HEK293 (cell line): ENCODE results near the gene ACOT9.

Source experiments
- EGR2 ChIP-seq: fragments of 450-650 bp; formaldehyde crosslinking; IDR thresholded peaks from 2 replicates; pipeline ENCODE4 v1.5.1; 2016; ENCODE audit warnings: low read depth, missing biosample characterization, missing genetic modification characterization
- GFI1B ChIP-seq: fragments of 450-650 bp; formaldehyde crosslinking; IDR thresholded peaks from 2 replicates; pipeline ENCODE4 v1.5.1; 2016; ENCODE audit warnings: missing biosample characterization, missing genetic modification characterization
- GLIS2 ChIP-seq: fragments of 450-650 bp; formaldehyde crosslinking; IDR thresholded peaks from 2 replicates; pipeline ENCODE4 v1.5.1; 2016; ENCODE audit warnings: missing biosample characterization, missing genetic modification characterization
- MYNN ChIP-seq: fragments of 450-650 bp; formaldehyde crosslinking; IDR thresholded peaks from 2 replicates; pipeline ENCODE4 v1.5.1; 2016; ENCODE audit warnings: missing biosample characterization, missing genetic modification characterization, borderline replicate concordance
- OSR2 ChIP-seq: fragments of 450-650 bp; formaldehyde crosslinking; IDR thresholded peaks from 2 replicates; pipeline ENCODE4 v1.5.1; 2016; ENCODE audit warnings: missing biosample characterization, missing genetic modification characterization
- SETDB1 ChIP-seq: IDR thresholded peaks from one replicate; pipeline ENCODE4 v1.6.1; 2017; ENCODE audit warnings: mild to moderate bottlenecking, low read length, moderate library complexity, mixed read lengths; ENCODE audit not compliant: insufficient read length
- TCF7L2 ChIP-seq: IDR thresholded peaks from 2 replicates; pipeline ENCODE4 v1.6.1; 2011; ENCODE audit warnings: low read depth, mild to moderate bottlenecking, inconsistent platforms, low read length, moderate library complexity, borderline replicate concordance
- ZFHX2 ChIP-seq: fragments of 450-650 bp; formaldehyde crosslinking; conservative IDR thresholded peaks from 2 replicates; pipeline ENCODE4 v1.5.1; 2016; ENCODE audit warnings: missing biosample characterization, missing genetic modification characterization
- ZFP3 ChIP-seq: fragments of 450-650 bp; formaldehyde crosslinking; IDR thresholded peaks from 2 replicates; pipeline ENCODE4 v1.5.1; 2016; ENCODE audit warnings: low read depth, missing biosample characterization, missing genetic modification characterization
- ZFP41 ChIP-seq: fragments of 450-650 bp; formaldehyde crosslinking; IDR thresholded peaks from 2 replicates; pipeline ENCODE4 v1.5.1; 2016; ENCODE audit warnings: missing biosample characterization, missing genetic modification characterization, borderline replicate concordance
- ZNF140 ChIP-seq: fragments of 450-650 bp; formaldehyde crosslinking; IDR thresholded peaks from 2 replicates; pipeline ENCODE4 v1.5.1; 2016; ENCODE audit warnings: missing biosample characterization, missing genetic modification characterization
- ZNF155 ChIP-seq: fragments of 450-650 bp; formaldehyde crosslinking; IDR thresholded peaks from 2 replicates; pipeline ENCODE4 v1.5.1; 2016; ENCODE audit warnings: missing biosample characterization, missing genetic modification characterization
- ZNF157 ChIP-seq: fragments of 450-650 bp; formaldehyde crosslinking; IDR thresholded peaks from 2 replicates; pipeline ENCODE4 v1.5.1; 2016; ENCODE audit warnings: missing biosample characterization, missing genetic modification characterization
- ZNF19 ChIP-seq: fragments of 450-650 bp; formaldehyde crosslinking; IDR thresholded peaks from 2 replicates; pipeline ENCODE4; 2016; ENCODE audit warnings: missing biosample characterization, missing genetic modification characterization, low read depth
- ZNF248 ChIP-seq: fragments of 450-650 bp; formaldehyde crosslinking; IDR thresholded peaks from 2 replicates; pipeline ENCODE4 v1.5.1; 2017; ENCODE audit warnings: missing biosample characterization, missing genetic modification characterization
- ZNF292 ChIP-seq: fragments of 450-650 bp; formaldehyde crosslinking; IDR thresholded peaks from 2 replicates; pipeline ENCODE4 v1.5.1; 2016; ENCODE audit warnings: low read depth, missing biosample characterization, missing genetic modification characterization, borderline replicate concordance
- ZNF350 ChIP-seq: fragments of 450-650 bp; formaldehyde crosslinking; IDR thresholded peaks from 2 replicates; pipeline ENCODE4 v1.5.0; 2017; ENCODE audit warnings: missing biosample characterization, mild to moderate bottlenecking, missing genetic modification characterization
- ZNF548 ChIP-seq: fragments of 450-650 bp; formaldehyde crosslinking; IDR thresholded peaks from 2 replicates; pipeline ENCODE4 v1.5.1; 2016; ENCODE audit warnings: missing biosample characterization, missing genetic modification characterization
- ZNF560 ChIP-seq: fragments of 450-650 bp; formaldehyde crosslinking; IDR thresholded peaks from 2 replicates; pipeline ENCODE4 v1.5.1; 2017; ENCODE audit warnings: missing biosample characterization, missing genetic modification characterization, borderline replicate concordance
- ZNF624 ChIP-seq: fragments of 450-650 bp; formaldehyde crosslinking; IDR thresholded peaks from 2 replicates; pipeline ENCODE4 v1.5.1; 2017; ENCODE audit warnings: missing biosample characterization, missing genetic modification characterization
- ZNF776 ChIP-seq: fragments of 450-650 bp; formaldehyde crosslinking; IDR thresholded peaks from 2 replicates; pipeline ENCODE4 v1.5.0; 2017; ENCODE audit warnings: missing biosample characterization, missing genetic modification characterization, borderline replicate concordance
- ZNF777 ChIP-seq: fragments of 450-650 bp; formaldehyde crosslinking; IDR thresholded peaks from 2 replicates; pipeline ENCODE4 v1.5.1; 2017; ENCODE audit warnings: missing biosample characterization, missing genetic modification characterization, borderline replicate concordance
- ZNF843 ChIP-seq: fragments of 450-650 bp; formaldehyde crosslinking; IDR thresholded peaks from 2 replicates; pipeline ENCODE4 v1.5.1; 2016; ENCODE audit warnings: missing biosample characterization, missing genetic modification characterization
- ZSCAN23 ChIP-seq: fragments of 450-650 bp; formaldehyde crosslinking; IDR thresholded peaks from 2 replicates; pipeline ENCODE4 v1.5.1; 2016; ENCODE audit warnings: missing biosample characterization, missing genetic modification characterization
- TF ChIP-seq, protein P1 (sequence below): fragments of 450-650 bp; IDR thresholded peaks from 2 replicates; pipeline ENCODE4 v1.5.1; 2018; ENCODE audit warnings: missing biosample characterization, mild to moderate bottlenecking, missing genetic modification characterization
- TF ChIP-seq, protein P2 (sequence below): fragments of 450-650 bp; formaldehyde crosslinking; IDR thresholded peaks from 2 replicates; pipeline ENCODE4 v1.5.1; 2016; ENCODE audit warnings: missing biosample characterization, missing genetic modification characterization, borderline replicate concordance
- TF ChIP-seq, protein P3 (sequence below): fragments of 450-650 bp; formaldehyde crosslinking; IDR thresholded peaks from 2 replicates; pipeline ENCODE4; 2016; ENCODE audit warnings: missing biosample characterization, missing genetic modification characterization
- TF ChIP-seq, protein P4 (sequence below): fragments of 450-650 bp; formaldehyde crosslinking; IDR thresholded peaks from 2 replicates; pipeline ENCODE4 v1.5.1; 2016; ENCODE audit warnings: missing biosample characterization, missing genetic modification characterization
- TF ChIP-seq, protein P5 (sequence below): fragments of 450-650 bp; formaldehyde crosslinking; optimal IDR thresholded peaks from 2 replicates; pipeline ENCODE3; 2016; ENCODE audit warnings: missing biosample characterization, mild to moderate bottlenecking, missing genetic modification characterization
- TF ChIP-seq, protein P6 (sequence below): fragments of 450-650 bp; formaldehyde crosslinking; IDR thresholded peaks from 2 replicates; pipeline ENCODE4 v1.5.1; 2016; ENCODE audit warnings: missing biosample characterization, missing genetic modification characterization
- TF ChIP-seq, protein P7 (sequence below): fragments of 450-650 bp; formaldehyde crosslinking; IDR thresholded peaks from 2 replicates; pipeline ENCODE4 v1.5.1; 2016; ENCODE audit warnings: missing biosample characterization, missing genetic modification characterization

The ACOT9 gene

DNA sequence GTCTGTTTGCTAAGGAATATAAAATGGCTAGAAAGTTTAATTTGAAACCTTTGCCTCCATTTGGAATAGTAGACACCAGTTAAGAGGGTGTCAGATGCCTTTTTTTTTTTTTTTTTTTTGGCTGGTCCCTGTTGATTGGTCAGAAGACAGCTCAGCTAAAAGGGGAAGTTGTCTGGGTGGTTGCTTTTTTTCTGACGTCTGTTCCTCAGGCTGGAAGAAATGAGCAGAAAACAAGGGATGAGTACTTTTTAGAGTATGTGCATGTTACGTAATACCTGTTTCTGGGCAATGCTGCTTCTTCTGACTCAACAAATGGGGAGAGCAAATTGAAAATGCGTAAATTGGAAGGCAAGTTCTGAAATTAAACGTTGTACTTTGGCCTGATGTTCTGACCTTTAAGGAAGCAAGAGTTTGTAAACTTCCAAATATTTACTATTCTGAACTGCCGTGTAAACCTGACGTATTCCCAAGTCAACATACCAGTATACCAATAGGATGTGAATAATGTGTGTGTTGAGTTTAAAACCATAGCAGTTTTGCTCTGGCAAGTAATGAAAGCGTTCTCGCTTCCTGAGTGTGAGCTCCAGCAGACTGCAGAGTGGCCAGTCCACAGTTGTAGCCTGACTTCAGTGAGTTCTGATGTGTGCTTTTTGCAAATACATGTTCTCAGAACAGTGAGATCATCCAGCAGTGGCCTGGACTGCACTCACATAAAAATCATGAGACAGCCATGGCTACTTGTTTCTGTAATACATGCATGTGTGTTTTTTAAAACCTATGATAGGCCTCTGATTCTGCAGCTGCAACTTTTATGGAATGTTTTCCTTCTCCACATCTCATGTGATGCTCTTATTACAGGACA, 41.6 kb upstream of the ACOT9 start (continued):
- TF ChIP-seq, protein P1, sequence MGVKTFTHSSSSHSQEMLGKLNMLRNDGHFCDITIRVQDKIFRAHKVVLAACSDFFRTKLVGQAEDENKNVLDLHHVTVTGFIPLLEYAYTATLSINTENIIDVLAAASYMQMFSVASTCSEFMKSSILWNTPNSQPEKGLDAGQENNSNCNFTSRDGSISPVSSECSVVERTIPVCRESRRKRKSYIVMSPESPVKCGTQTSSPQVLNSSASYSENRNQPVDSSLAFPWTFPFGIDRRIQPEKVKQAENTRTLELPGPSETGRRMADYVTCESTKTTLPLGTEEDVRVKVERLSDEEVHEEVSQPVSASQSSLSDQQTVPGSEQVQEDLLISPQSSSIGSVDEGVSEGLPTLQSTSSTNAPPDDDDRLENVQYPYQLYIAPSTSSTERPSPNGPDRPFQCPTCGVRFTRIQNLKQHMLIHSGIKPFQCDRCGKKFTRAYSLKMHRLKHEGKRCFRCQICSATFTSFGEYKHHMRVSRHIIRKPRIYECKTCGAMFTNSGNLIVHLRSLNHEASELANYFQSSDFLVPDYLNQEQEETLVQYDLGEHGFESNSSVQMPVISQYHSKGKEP (tag by site-specific recombination) = peak; percentile 27; the same call in 1 of the 2 replicates
- TF ChIP-seq ZFP3 (tag by site-specific recombination) (no peak), ZNF248 (tag by site-specific recombination) (no peak), ZFP41 (tag by site-specific recombination) (no peak), EGR2 (tag by site-specific recombination) (no peak), ZNF548 (tag by site-specific recombination) (no peak), ZNF19 (tag by site-specific recombination) (no peak), TCF7L2 (no peak), ZNF560 (no peak), SETDB1 (peak; percentile 24), ZNF155 (tag by site-specific recombination) (no peak), ZNF624 (no peak), ZNF776 (no peak), ZSCAN23 (tag by site-specific recombination) (no peak), ZNF843 (tag by site-specific recombination) (no peak), MYNN (tag by site-specific recombination) (no peak), OSR2 (no peak), ZNF140 (tag by site-specific recombination) (no peak), ZNF777 (tag by site-specific recombination) (no peak), GLIS2 (tag by site-specific recombination) (no peak), ZNF350 (tag by site-specific recombination) (no peak), ZNF157 (no peak), ZNF292 (no peak), ZFHX2 (tag by site-specific recombination) (no peak), GFI1B (tag by site-specific recombination) (no peak)
- TF ChIP-seq, protein P2, sequence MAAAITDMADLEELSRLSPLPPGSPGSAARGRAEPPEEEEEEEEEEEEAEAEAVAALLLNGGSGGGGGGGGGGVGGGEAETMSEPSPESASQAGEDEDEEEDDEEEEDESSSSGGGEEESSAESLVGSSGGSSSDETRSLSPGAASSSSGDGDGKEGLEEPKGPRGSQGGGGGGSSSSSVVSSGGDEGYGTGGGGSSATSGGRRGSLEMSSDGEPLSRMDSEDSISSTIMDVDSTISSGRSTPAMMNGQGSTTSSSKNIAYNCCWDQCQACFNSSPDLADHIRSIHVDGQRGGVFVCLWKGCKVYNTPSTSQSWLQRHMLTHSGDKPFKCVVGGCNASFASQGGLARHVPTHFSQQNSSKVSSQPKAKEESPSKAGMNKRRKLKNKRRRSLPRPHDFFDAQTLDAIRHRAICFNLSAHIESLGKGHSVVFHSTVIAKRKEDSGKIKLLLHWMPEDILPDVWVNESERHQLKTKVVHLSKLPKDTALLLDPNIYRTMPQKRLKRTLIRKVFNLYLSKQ (tag by site-specific recombination) = no peak
- TF ChIP-seq, protein P3, sequence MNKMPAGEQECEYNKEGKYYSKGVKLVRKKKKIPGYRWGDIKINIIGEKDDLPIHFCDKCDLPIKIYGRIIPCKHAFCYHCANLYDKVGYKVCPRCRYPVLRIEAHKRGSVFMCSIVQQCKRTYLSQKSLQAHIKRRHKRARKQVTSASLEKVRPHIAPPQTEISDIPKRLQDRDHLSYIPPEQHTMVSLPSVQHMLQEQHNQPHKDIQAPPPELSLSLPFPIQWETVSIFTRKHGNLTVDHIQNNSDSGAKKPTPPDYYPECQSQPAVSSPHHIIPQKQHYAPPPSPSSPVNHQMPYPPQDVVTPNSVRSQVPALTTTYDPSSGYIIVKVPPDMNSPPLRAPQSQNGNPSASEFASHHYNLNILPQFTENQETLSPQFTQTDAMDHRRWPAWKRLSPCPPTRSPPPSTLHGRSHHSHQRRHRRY (tag by site-specific recombination) = no peak
- TF ChIP-seq, protein P4, sequence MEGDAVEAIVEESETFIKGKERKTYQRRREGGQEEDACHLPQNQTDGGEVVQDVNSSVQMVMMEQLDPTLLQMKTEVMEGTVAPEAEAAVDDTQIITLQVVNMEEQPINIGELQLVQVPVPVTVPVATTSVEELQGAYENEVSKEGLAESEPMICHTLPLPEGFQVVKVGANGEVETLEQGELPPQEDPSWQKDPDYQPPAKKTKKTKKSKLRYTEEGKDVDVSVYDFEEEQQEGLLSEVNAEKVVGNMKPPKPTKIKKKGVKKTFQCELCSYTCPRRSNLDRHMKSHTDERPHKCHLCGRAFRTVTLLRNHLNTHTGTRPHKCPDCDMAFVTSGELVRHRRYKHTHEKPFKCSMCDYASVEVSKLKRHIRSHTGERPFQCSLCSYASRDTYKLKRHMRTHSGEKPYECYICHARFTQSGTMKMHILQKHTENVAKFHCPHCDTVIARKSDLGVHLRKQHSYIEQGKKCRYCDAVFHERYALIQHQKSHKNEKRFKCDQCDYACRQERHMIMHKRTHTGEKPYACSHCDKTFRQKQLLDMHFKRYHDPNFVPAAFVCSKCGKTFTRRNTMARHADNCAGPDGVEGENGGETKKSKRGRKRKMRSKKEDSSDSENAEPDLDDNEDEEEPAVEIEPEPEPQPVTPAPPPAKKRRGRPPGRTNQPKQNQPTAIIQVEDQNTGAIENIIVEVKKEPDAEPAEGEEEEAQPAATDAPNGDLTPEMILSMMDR (tag by site-specific recombination) = no peak
- TF ChIP-seq, protein P5, sequence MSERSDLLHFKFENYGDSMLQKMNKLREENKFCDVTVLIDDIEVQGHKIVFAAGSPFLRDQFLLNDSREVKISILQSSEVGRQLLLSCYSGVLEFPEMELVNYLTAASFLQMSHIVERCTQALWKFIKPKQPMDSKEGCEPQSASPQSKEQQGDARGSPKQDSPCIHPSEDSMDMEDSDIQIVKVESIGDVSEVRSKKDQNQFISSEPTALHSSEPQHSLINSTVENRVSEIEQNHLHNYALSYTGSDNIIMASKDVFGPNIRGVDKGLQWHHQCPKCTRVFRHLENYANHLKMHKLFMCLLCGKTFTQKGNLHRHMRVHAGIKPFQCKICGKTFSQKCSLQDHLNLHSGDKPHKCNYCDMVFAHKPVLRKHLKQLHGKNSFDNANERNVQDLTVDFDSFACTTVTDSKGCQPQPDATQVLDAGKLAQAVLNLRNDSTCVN (tag by site-specific recombination) = no peak
- TF ChIP-seq, protein P6, sequence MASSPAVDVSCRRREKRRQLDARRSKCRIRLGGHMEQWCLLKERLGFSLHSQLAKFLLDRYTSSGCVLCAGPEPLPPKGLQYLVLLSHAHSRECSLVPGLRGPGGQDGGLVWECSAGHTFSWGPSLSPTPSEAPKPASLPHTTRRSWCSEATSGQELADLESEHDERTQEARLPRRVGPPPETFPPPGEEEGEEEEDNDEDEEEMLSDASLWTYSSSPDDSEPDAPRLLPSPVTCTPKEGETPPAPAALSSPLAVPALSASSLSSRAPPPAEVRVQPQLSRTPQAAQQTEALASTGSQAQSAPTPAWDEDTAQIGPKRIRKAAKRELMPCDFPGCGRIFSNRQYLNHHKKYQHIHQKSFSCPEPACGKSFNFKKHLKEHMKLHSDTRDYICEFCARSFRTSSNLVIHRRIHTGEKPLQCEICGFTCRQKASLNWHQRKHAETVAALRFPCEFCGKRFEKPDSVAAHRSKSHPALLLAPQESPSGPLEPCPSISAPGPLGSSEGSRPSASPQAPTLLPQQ (tag by site-specific recombination) = no peak
- TF ChIP-seq, protein P7, sequence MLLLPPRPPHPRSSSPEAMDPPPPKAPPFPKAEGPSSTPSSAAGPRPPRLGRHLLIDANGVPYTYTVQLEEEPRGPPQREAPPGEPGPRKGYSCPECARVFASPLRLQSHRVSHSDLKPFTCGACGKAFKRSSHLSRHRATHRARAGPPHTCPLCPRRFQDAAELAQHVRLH (tag by site-specific recombination) = peak; percentile 80; the same call in 1 of the 2 replicates
